Coronary artery (tissue), 2 donors: ENCODE results near the gene JARID2.

ENCODE experiments used
- DNase-seq: peaks from one replicate; pipeline ENCODE4 v3.0.0-alpha.2; 2017; ENCODE audit warnings: low spot score
- H3K27ac ChIP-seq, 2 donors: fragments of 200-600 bp; sonication (generic); one replicate each; pipeline ENCODE4 v1.5.1; 2016 to 2019
- H3K4me3 ChIP-seq: fragments of 200-600 bp; sonication (generic); 2 replicates; pipeline ENCODE4 v1.5.1; 2016; ENCODE audit warnings: mild to moderate bottlenecking, moderate library complexity
- CTCF ChIP-seq: fragments of 200-600 bp; sonication (generic); IDR thresholded peaks from one replicate; pipeline ENCODE4 v1.5.1; 2019; ENCODE audit warnings: antibody characterized with exemption

Gene JARID2

GRCh38 chr6:15443119-15443830 lies 197.4 kb downstream of the JARID2 start:
- TF ChIP-seq CTCF = no peak
- Histone ChIP-seq H3K27ac (no peak overlapping the region), H3K4me3 (no peak overlapping the region)
- DNase-seq = no peak

- no peak for DNase-seq
- no peak for TF ChIP-seq CTCF
- H3K27ac ChIP-seq = no peak overlapping the region
- H3K4me3 ChIP-seq = no peak overlapping the region
Measured at GRCh38 chr6:15444081-15444731, 198.3 kb downstream of the JARID2 start.

GRCh38 chr6:15444881-15445280 lies 199.0 kb downstream of the JARID2 start:
- no peak for DNase-seq
- Histone ChIP-seq H3K27ac (no peak overlapping the region), H3K4me3 (no peak overlapping the region)
- TF ChIP-seq CTCF = no peak

GRCh38 chr6:15447546-15448267 lies 201.8 kb downstream of the JARID2 start:
- no peak for DNase-seq
- Histone ChIP-seq H3K27ac (no peak overlapping the region), H3K4me3 (no peak overlapping the region)
- no peak for TF ChIP-seq CTCF

- TF ChIP-seq CTCF = no peak
- H3K27ac ChIP-seq = no peak overlapping the region
- no peak for DNase-seq
- H3K4me3 ChIP-seq = no peak overlapping the region
Measured at GRCh38 chr6:15449011-15449410, 203.1 kb downstream of the JARID2 start.

- TF ChIP-seq CTCF = no peak
- no peak for DNase-seq
- no peak overlapping the region for H3K27ac ChIP-seq
- H3K4me3 ChIP-seq = no peak overlapping the region
Measured at GRCh38 chr6:15451738-15452137, 205.9 kb downstream of the JARID2 start.
